ENCODE measurements around the gene NAP1L4. TPM values are rescaled to one million over a fixed set of nuclear protein-coding genes. Genes with fewer than 3 reads are reported as not detected.
"Not testable (repeated sequence)": the region's sequence is repeated elsewhere in the genome, so short reads cannot be mapped to it uniquely, and the experiment has no call there.

The NAP1L4 gene
- total RNA-seq, 1 experiment from 2014 or later = 193 TPM

GRCh38 chr11:2945031-2945756, 46.9 kb downstream of the NAP1L4 start:
- in situ Hi-C loops (cut with HindIII; ENCODE audit: low pct_unique_long_range_greater_than_20kb, low sequenced_read_pairs) = no loop called here
- DNase-seq (ENCODE audit: low read depth) = no peak

GRCh38 chr11:2944530-2944929, 47.6 kb downstream of the NAP1L4 start:
- in situ Hi-C loops (cut with HindIII; ENCODE audit: low pct_unique_long_range_greater_than_20kb, low sequenced_read_pairs) = no loop called here
- no peak for DNase-seq (ENCODE audit: low read depth)

- peak; percentile 55 for DNase-seq (ENCODE audit: low read depth)
- in situ Hi-C loops (cut with HindIII; ENCODE audit: low pct_unique_long_range_greater_than_20kb, low sequenced_read_pairs) = no loop called here
Measured at GRCh38 chr11:2943711-2944118, 48.4 kb downstream of the NAP1L4 start.

GRCh38 chr11:2942872-2943710, 49.0 kb downstream of the NAP1L4 start:
- no peak for DNase-seq (ENCODE audit: low read depth)
- in situ Hi-C loops (cut with HindIII; ENCODE audit: low pct_unique_long_range_greater_than_20kb, low sequenced_read_pairs) = no loop called here

- in situ Hi-C loops (cut with HindIII; ENCODE audit: low pct_unique_long_range_greater_than_20kb, low sequenced_read_pairs) = no loop called here
- DNase-seq (ENCODE audit: low read depth) = no peak
Measured at GRCh38 chr11:2942447-2942846, 49.7 kb downstream of the NAP1L4 start.

GRCh38 chr11:2940921-2941821, 51.0 kb downstream of the NAP1L4 start:
- DNase-seq (ENCODE audit: low read depth) = peak; percentile 74

GRCh38 chr11:2940147-2940920, 51.8 kb downstream of the NAP1L4 start:
- DNase-seq (ENCODE audit: low read depth) = peak; percentile 91
- in situ Hi-C loops (cut with HindIII; ENCODE audit: low pct_unique_long_range_greater_than_20kb, low sequenced_read_pairs) = no loop called here

More at GRCh38 chr11:2940921-2941821, 51.0 kb downstream of the NAP1L4 start:
- in situ Hi-C loops (cut with HindIII; ENCODE audit: low pct_unique_long_range_greater_than_20kb, low sequenced_read_pairs) = no loop called here

- DNase-seq (ENCODE audit: low read depth); in situ Hi-C loops (cut with HindIII; ENCODE audit: low pct_unique_long_range_greater_than_20kb, low sequenced_read_pairs): not testable (repeated sequence)
Measured at GRCh38 chr11:2938458-2939418, 53.4 kb downstream of the NAP1L4 start.

- DNase-seq (ENCODE audit: low read depth); in situ Hi-C loops (cut with HindIII; ENCODE audit: low pct_unique_long_range_greater_than_20kb, low sequenced_read_pairs): not testable (repeated sequence)
Measured at GRCh38 chr11:2937641-2938457, 54.3 kb downstream of the NAP1L4 start.

GRCh38 chr11:2934611-2935239, 57.4 kb downstream of the NAP1L4 start:
- in situ Hi-C loops (cut with HindIII; ENCODE audit: low pct_unique_long_range_greater_than_20kb, low sequenced_read_pairs) = no loop called here
- DNase-seq (ENCODE audit: low read depth) = no peak

- DNase-seq (ENCODE audit: low read depth) = no peak
- in situ Hi-C loops (cut with HindIII; ENCODE audit: low pct_unique_long_range_greater_than_20kb, low sequenced_read_pairs) = no loop called here
Measured at GRCh38 chr11:2934021-2934550, 58.0 kb downstream of the NAP1L4 start.

GRCh38 chr11:2933375-2934020, 58.6 kb downstream of the NAP1L4 start:
- in situ Hi-C loops (cut with HindIII; ENCODE audit: low pct_unique_long_range_greater_than_20kb, low sequenced_read_pairs) = no loop called here
- DNase-seq (ENCODE audit: low read depth) = peak; percentile 90

- peak; percentile 58 for DNase-seq (ENCODE audit: low read depth)
- in situ Hi-C loops (cut with HindIII; ENCODE audit: low pct_unique_long_range_greater_than_20kb, low sequenced_read_pairs) = no loop called here
Measured at GRCh38 chr11:2932850-2933251, 59.3 kb downstream of the NAP1L4 start.

GRCh38 chr11:2931771-2932738, 60.1 kb downstream of the NAP1L4 start:
- no peak for DNase-seq (ENCODE audit: low read depth)
- in situ Hi-C loops (cut with HindIII; ENCODE audit: low pct_unique_long_range_greater_than_20kb, low sequenced_read_pairs) = no loop called here
